SH-SY5Y (cell line): Measurements from ENCODE around the gene FGF10.

ENCODE experiments used
- GATA2 ChIP-seq: IDR thresholded peaks from 2 replicates; pipeline ENCODE4 v1.6.1; 2011; ENCODE audit warnings: mild to moderate bottlenecking, low read depth, low read length
- GATA3 ChIP-seq: IDR thresholded peaks from 2 replicates; pipeline ENCODE4 v1.6.1; 2011; ENCODE audit warnings: low read depth, mild to moderate bottlenecking, low read length, moderate library complexity

The FGF10 gene

DNA sequence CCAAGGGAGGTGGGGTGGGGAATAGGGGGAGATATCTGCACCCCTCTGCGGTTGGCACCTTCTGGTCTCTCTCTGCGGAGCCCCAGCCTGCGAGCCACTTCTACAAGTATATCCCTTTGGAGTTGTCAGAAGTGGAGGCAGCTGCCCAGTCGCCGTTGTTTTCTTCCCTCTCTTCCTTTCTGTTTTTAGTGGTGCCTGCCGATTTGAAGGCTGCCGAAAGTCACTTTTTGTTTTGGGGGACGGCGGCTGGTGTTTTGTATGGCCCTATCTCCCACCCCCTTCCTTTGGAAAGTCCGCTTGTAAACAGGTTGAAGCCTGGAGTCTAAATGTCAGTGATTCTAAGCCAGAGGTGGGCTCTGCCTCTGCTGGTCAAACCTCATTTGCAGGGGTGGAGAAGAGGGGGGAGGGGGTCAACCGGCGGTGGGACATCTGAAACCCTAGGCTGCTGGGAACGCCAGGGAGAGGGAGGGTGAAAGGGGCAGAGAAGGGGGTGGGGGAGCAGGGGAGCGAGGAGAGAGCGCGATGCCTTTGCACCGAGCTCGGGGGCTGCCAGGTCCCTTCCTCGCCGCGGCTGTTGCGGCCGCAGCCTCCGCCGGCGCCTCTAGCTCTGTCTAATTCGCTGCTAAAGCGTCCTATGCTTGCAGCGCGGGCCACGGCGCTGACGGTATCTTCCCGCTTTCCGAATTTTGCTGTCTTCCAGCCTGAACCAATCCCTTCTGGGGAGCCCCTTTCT lies at the start of gene FGF10:
TSS of gene FGF10 (minus strand) at position 331 of the 733 bp plus-strand sequence. CDS start 738 bp downstream, outside the sequence.
- no peak for TF ChIP-seq GATA2
- no peak for TF ChIP-seq GATA3

DNA sequence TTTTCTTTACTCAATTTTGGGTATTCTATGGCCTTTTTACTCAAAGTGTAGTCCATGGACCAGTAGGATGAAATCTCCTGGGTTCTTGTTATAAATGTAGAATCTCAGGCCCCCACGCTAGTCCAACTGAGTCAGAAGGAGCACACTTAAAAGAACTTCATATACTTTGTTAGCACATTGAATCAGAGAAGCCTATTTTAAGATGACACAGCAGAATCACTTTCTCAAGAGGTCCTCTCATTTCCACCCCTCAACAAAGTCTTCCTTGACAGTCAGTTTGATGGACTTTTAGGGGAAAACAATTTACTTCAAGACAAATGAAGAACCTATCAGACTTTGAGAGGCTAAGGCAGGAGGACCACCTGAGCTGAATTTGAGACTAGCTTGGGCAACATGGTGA lies 37.7 kb upstream of the FGF10 start:
- TF ChIP-seq GATA3 (no peak), GATA2 (no peak)

DNA sequence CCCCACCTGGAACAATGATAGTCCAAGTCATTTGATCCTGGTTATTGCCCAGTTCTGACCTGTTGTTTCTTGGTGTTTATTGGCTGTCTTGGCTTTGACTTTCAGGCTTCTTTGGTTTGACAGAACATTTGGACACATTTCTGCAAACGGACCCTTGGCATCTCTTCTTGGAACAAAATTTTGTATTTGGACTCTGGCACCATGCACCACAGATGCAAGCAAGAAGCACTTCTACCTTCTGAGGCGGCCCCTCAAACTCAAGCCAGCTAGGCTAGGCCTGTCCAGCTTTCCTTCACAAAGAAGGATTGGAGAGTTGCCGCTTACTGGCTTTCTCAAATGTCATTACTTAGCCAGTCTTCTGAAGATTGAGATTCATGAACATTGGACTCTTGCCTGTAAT lies 23.1 kb upstream of the FGF10 start:
- no peak for TF ChIP-seq GATA2
- TF ChIP-seq GATA3, result no peak

DNA sequence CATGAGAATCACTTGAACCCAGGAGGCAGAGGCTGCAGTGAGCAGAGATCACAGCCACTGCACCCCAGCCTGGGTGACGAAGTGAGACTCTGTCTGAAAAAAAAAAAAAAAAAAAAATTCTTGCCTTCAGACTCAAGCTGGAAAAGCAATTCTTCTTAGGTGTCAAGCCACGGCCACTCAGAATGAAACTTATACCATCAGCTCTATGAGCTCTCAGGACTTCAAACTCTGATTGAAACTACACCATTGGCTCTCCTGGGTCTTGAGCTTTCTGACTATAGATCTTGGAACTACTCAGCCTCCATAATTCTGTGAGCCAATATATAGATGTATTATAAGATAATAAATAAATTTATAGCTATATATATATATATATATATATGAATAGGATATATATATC lies 12.9 kb upstream of the FGF10 start:
- no peak for TF ChIP-seq GATA3
- no peak for TF ChIP-seq GATA2

DNA sequence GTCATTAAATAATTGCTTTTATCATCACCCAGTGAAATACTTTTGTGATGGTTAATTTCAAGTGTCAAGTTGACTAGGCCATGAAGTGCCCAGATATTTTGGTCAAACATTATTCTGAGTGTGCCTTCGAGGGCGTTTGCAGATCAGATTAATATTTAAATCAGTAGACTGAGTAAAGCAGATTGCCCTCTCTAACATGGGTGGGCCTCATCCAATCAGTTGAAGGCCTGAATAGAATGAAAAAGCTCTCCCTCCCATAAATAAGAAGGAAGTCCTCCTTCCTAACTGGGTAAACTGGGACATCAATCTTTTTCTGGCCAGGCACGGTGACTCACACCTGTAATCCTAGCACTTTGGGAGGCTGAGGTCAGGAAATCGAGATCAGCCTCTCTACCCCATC lies 12.4 kb upstream of the FGF10 start:
- TF ChIP-seq GATA2 (no peak), GATA3 (no peak)

DNA sequence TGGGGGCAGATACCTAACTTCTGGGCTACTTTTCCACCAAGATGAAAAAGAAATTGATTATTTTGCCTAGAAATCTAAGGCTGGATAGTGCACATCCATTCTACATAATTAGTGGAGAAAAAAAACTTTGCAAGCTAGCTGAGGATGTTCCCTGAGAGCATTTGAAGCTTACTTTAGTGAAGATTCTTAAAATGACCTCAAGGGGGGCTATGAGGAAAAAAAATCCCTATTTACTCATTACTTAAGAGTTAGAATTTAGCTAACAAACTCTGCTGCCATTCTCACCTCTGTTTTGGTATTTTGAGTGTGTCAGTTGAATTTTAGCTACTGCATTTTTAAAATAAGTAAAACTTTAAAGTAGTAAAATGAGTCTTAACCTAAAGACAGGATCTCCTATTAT lies 9.2 kb upstream of the FGF10 start:
- TF ChIP-seq GATA2, result no peak
- TF ChIP-seq GATA3, result no peak

DNA sequence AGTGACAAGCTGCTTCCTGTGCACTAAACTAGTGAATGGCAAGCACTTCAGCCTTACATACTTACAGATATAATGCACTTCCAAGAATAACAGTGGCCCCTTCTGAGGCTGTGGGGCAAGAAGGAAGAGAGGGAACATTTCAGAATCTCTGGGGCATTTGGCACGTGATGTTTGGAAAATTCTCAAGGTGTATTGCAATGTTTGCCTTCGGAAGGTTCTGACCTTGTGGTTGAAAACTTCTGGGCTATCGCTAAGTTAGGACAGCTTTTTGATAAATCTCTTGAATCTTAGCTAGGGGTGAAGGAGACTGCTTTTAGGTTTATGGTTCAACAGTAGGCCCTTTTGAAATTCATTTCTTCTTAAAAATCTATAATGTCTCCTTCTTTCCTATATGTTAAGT lies 7.1 kb upstream of the FGF10 start:
- TF ChIP-seq GATA2 (no peak), GATA3 (no peak)

DNA sequence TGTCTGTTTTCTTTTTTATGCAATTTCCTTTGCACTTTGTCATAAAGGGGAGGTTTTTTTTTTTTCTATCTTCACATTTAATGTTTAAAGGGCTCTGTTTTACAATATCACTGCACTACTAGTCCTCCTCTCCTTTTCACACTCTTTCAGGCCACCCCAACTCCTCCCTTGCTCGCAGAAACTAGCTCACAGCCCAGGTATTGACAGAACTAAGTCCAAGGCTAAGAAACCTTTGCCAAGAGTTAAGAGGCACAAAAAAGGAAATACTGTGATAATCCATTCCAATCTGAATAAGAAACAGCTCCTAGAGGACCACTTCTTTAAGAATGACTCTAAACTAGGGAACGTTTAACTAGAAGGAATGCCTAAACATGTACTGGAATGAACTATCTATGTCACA lies 1.1 kb upstream of the FGF10 start:
- TF ChIP-seq GATA3 (no peak), GATA2 (no peak)

DNA sequence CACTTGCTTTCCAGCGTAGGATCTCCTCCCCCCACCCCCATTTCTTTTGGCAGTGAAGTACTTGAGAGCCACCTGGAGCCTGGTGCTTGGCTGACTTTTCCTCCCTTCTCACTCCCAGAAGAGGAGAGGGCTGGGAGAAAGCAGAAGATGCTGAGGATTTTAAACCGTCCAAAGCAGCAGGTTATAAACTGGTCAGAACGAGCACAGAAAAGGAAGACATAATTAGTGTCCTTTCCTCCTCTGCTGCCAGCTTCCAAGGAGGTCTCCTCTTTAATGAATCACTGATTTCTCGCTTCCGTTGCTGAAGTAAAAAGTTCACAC lies 563 bp upstream of the FGF10 start:
- TF ChIP-seq GATA3 (no peak), GATA2 (no peak)

DNA sequence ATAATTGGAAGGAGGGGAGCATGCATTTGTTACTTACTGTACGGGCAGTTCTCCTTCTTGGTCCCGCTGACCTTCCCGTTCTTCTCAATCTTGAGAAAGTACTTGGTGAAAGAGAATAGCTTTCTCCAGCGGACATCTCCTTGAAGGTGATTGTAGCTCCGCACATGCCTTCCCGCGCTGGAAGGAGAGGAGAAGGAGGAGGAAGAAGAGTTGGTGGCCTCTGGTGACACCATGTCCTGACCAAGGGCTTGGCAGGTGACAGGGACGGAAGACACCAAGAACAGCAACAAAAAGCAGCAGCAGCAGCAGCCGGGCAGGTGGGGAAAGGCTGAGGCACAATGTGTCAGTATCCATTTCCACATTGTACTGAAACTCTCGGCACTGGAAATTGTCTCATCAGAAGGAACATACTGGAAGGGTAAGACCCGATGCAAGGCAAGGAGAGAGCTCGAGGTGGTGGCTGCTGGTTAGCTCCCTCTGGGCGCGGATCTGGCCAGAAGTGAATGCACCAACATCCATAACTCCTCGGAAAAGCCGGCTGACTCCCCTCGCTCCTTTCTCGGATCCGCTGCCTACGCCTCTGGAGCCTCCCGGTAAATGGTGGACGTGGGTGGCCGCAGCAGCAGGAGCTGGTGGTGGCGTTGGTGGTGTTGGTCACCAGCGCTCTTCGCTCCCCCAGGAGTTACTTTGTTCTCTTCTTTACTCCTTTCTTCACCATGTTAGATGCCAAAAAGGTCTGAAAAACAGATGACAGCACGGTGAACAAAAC lies 715 bp downstream of the FGF10 start:
- TF ChIP-seq GATA2, result no peak
- TF ChIP-seq GATA3, result no peak

DNA sequence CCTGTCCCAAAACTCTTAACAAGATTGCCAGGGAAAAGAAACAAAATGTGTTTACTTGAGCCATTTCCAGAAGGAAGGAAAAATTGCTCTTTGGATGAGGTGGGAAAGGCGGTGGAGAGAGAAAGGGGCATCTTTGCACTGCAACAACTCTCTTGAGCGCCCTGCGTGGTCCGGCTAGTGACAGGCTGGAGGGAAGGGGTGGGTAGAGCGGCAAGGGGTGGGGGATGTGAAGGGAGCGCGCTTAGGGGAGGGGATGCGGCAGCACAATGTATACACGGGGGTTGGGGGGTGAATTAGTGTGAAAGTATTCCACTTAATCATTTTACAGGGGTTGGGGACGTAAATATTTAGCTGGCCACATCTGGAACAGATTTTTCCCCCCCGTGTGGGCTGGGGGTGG lies 1.3 kb downstream of the FGF10 start:
- no peak for TF ChIP-seq GATA2
- no peak for TF ChIP-seq GATA3

DNA sequence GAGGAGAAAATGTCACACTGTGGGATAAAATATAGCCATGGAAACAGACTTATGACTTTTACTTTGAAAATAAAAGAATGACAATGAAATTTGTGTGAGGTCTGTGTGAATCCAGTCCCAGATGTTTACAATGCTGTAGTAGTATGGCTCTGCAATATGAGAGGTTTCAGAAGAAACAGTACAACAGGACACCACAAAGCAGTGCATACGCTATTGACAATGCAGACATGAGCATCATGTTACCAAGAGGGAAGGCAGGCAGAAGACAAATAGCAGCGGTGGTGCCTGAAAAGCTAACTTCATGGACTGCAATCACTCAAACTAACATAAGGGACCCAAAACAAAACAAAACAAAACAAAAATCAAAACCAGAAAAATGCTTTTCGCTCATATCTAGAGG lies 1.8 kb downstream of the FGF10 start:
- TF ChIP-seq GATA2 (no peak), GATA3 (no peak)

DNA sequence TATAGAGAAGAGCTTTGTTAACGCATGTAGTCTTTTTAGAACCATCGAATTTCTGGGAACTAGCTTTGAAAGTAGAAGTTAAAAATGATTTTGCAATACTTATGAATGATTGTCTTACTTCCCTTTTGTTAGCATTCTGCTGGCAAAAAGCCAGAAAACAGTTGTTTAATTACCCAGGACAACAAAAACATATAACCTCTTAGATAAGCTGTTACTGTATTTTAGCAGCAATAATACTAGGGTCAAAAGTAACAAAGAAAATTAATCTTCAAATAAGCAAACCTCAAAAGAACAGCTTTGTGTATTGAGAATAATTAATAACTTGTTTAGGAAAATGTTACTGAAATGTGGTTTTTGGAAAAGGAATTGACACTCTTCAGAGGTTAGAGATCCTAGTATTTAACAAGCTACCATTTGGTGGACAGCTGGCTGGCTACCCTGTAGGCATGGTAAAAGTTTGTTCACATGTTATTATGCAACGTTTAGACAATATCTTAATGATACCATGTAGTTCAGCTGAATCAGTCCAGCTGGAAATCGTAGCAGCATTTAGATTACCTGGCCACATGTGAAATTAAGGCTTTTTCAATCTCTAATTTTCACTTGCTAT lies 3.8 kb downstream of the FGF10 start:
- TF ChIP-seq GATA3 (no peak), GATA2 (no peak)

DNA sequence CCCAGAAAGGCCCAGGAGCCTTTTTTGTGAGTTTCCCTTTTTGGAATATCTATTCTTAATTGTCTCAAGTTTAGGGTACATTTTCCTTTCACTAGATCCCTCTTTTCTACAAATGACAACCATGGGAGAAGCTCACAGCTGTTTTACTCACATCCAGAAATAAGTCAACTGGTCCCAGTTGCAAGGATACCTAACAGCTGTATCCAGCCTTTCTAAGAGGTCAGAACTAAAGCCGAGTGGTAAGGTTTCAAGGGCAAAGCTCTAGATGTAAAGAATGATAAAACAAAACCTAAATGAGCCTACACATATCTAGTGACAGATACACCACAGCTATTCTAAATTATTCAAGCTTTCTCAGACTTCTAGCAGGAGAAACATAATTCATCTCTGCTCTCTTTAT lies 4.4 kb downstream of the FGF10 start:
- TF ChIP-seq GATA2 (no peak), GATA3 (no peak)

DNA sequence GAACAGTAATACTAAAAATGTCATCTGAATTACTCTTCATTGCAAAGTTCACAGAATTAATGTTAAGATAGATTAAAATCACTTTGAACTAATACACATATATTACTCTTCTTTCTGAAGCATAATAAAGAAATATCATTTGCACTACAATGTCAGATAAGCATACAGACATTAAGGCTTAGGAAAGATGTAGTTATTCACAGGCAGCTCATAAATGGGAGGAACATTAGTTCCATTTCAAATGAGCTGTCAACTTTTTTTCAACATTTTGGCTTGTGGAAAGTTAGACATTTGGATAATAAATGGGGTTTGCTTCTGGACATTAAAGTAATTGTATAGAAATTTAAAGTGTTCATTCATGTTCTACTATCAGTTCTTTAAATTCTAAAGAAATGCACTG lies 6.3 kb downstream of the FGF10 start:
- TF ChIP-seq GATA2 (no peak), GATA3 (no peak)
